22Rv1 (cell line): Measurements from ENCODE around the gene ZWINT.
A peak's percentile ranks its signal among the peaks of the same experiment; 100 is the strongest.

Source experiments
- H3K27ac ChIP-seq: fragments of 450-650 bp; 2 replicates; pipeline ENCODE4 v1.5.1; 2017
- ZFX ChIP-seq: fragments of 450-650 bp; IDR thresholded peaks from 2 replicates; pipeline ENCODE4 v1.6.1; 2017; ENCODE audit warnings: antibody characterized with exemption, borderline replicate concordance
- TF ChIP-seq, protein P1 (sequence below): fragments of 450-650 bp; IDR thresholded peaks from 2 replicates; pipeline ENCODE4 v1.5.1; 2017; ENCODE audit warnings: mild to moderate bottlenecking

The ZWINT gene, protein sequence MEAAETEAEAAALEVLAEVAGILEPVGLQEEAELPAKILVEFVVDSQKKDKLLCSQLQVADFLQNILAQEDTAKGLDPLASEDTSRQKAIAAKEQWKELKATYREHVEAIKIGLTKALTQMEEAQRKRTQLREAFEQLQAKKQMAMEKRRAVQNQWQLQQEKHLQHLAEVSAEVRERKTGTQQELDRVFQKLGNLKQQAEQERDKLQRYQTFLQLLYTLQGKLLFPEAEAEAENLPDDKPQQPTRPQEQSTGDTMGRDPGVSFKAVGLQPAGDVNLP

DNA sequence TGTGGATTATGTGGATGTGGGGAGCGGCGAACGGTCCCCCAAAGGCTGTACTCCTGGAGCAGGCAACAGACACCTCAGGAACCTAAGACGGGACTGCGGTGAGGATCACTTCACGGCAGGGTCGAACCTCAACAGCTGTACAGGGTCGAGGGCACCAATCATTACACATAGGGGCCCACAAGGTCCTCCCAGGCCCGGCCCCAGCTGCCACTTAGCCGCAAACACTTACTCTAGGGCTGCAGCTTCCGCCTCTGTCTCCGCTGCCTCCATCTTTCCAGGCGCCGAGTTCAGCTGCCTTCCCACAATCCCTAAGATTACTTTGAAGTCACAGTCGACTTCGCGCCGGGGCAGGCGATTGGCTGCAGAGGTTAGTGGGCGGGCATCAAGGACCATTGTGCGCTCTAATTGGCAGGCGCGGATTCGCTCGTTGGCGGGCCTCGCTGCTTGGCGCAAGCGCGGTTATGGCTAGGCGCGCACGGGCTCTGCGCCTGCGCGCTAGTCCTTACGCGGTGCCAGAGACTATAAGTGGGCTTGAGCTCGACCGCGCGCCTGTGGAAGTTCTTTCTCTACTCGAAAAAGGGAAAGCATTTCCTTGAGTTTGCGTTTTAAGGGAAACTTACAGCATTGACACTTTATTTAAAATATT is at the start of gene ZWINT:
ZWINT (minus strand) TSS at position 293 of the 646 bp plus-strand sequence; CDS start at position 270, 23 bp downstream.
- TF ChIP-seq ZFX, result no peak
- TF ChIP-seq, protein P1, sequence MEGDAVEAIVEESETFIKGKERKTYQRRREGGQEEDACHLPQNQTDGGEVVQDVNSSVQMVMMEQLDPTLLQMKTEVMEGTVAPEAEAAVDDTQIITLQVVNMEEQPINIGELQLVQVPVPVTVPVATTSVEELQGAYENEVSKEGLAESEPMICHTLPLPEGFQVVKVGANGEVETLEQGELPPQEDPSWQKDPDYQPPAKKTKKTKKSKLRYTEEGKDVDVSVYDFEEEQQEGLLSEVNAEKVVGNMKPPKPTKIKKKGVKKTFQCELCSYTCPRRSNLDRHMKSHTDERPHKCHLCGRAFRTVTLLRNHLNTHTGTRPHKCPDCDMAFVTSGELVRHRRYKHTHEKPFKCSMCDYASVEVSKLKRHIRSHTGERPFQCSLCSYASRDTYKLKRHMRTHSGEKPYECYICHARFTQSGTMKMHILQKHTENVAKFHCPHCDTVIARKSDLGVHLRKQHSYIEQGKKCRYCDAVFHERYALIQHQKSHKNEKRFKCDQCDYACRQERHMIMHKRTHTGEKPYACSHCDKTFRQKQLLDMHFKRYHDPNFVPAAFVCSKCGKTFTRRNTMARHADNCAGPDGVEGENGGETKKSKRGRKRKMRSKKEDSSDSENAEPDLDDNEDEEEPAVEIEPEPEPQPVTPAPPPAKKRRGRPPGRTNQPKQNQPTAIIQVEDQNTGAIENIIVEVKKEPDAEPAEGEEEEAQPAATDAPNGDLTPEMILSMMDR, result no peak
- peak within 1 kb of the TSS; percentile 86 for H3K27ac ChIP-seq

GRCh38 chr10:56383806-56384205 is 22.7 kb upstream of the ZWINT start:
- no peak for TF ChIP-seq ZFX
- TF ChIP-seq, protein P1, result no peak
- H3K27ac ChIP-seq, result peak overlapping the region; percentile 62

DNA sequence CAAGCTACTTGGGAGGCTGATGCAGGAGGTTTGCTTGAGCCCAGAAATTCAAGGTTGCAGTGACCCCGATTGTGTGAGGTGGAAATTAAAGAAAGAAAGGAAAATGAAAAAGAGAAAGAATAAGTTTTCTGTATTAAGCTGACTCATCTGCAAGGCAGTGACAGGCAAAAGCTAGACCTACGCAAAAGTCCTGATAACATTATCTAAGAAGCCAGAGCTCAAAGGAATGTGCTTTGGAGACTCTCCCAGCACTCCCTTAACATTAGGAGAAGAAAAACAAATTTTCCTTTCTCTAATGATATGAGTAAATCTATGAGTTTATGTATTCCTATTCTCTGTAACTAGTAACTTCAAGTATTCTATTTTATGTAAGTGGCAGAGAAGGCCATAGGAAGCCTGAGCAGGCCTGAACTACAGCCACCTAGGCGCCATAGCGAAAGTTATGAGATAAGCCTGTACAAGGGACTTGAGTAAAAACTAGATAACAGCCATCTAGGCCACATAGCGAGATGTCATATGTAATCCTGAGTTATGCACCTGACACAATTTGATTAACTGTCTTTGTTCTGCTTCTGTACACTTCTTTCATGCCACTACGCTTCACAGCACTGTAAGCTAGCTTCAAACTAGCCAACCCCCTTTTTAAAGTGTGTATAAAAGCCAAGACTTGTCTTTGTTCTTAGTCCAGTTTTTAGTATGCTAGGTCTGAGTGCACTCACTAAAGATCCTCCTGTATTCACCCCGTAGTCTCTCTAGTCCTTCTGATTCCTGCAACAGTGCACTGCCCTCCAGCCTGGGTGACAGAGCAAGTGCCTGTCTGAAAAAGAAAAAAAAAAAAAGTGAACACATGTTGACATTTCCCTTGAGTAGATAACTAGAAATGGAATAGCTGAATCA is 9.4 kb upstream of the ZWINT start:
- TF ChIP-seq ZFX, result no peak
- TF ChIP-seq, protein P1, result no peak
- H3K27ac ChIP-seq, result no peak overlapping the region

DNA sequence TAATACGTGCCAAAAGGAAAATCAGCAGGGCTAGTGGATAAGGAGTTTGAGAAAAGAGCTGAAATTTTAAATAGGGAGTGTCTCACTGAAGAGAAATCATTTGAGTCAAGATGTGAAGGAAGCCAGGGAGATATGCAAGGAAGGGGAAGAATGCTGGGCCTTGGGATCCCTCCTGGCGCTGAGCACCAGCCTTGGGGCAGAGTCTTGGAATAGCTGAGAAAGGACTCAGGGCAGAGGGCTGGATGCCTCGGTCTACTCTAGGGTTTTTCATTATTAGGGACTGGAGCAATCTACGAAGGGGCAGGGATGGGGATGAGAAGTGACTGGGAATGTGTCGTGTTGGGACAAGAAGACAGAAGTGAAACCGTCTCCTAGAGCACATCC is 484 bp downstream of the ZWINT start:
- H3K27ac ChIP-seq, result peak overlapping the region; percentile 86
- no peak for TF ChIP-seq ZFX
- TF ChIP-seq, protein P1, result no peak

GRCh38 chr10:56359837-56360236 is 1.2 kb downstream of the ZWINT start:
- TF ChIP-seq, protein P1, result no peak
- no peak for TF ChIP-seq ZFX
- H3K27ac ChIP-seq, result peak overlapping the region; percentile 86

GRCh38 chr10:56357018-56357417 is 4.0 kb downstream of the ZWINT start:
- TF ChIP-seq, protein P1, result no peak
- TF ChIP-seq ZFX, result no peak
- no peak overlapping the region for H3K27ac ChIP-seq
